ENCODE data around the gene PCDHGC5.

The PCDHGC5 gene

GRCh38 chr5:141476132-141476911 is 12.6 kb upstream of the PCDHGC5 start:
- TF ChIP-seq CTCF (IDR thresholded peaks at IDR 0.05; ENCODE audit: insufficient read depth, missing control alignments) = no peak
- FAIRE-seq (no peak), DNase-seq (ENCODE audit: insufficient read length, low spot score) (no peak)

GRCh38 chr5:141477044-141477575 is 11.8 kb upstream of the PCDHGC5 start:
- no peak for TF ChIP-seq CTCF (IDR thresholded peaks at IDR 0.05; ENCODE audit: insufficient read depth, missing control alignments)
- no peak for DNase-seq (ENCODE audit: insufficient read length, low spot score)
- FAIRE-seq = no peak

GRCh38 chr5:141477815-141478214 is 11.1 kb upstream of the PCDHGC5 start:
- no peak for TF ChIP-seq CTCF (IDR thresholded peaks at IDR 0.05; ENCODE audit: insufficient read depth, missing control alignments)
- DNase-seq (ENCODE audit: insufficient read length, low spot score) (no peak), FAIRE-seq (no peak)

GRCh38 chr5:141478321-141478945 is 10.4 kb upstream of the PCDHGC5 start:
- FAIRE-seq (no peak), DNase-seq (ENCODE audit: insufficient read length, low spot score) (no peak)
- no peak for TF ChIP-seq CTCF (IDR thresholded peaks at IDR 0.05; ENCODE audit: insufficient read depth, missing control alignments)

- FAIRE-seq (no peak), DNase-seq (ENCODE audit: insufficient read length, low spot score) (no peak)
- TF ChIP-seq CTCF (IDR thresholded peaks at IDR 0.05; ENCODE audit: insufficient read depth, missing control alignments) = no peak
These were observed 9.1 kb upstream of the PCDHGC5 start for GRCh38 chr5:141479776-141480175.

GRCh38 chr5:141483902-141484301 is 5.0 kb upstream of the PCDHGC5 start:
- no peak for DNase-seq (ENCODE audit: insufficient read length, low spot score)
- no peak for TF ChIP-seq CTCF (IDR thresholded peaks at IDR 0.05; ENCODE audit: insufficient read depth, missing control alignments)
- FAIRE-seq = no peak

GRCh38 chr5:141484310-141484640 is 4.6 kb upstream of the PCDHGC5 start:
- DNase-seq (ENCODE audit: insufficient read length, low spot score) (no peak), FAIRE-seq (no peak)
- TF ChIP-seq CTCF (IDR thresholded peaks at IDR 0.05; ENCODE audit: insufficient read depth, missing control alignments) = no peak

All from D721Med (cell line).